GM08714 (cell line): ENCODE measurements around the gene TSPYL4.
"Not testable (repeated sequence)": the region's sequence is repeated elsewhere in the genome, so short reads cannot be mapped to it uniquely, and the experiment has no call there.

ENCODE experiments used
- H3K4me3 ChIP-seq: fragments of 200-500 bp; sonication (Bioruptor generic); 2 replicates; pipeline ENCODE4 v1.5.1; 2014; ENCODE audit warnings: mild to moderate bottlenecking, low read length, inconsistent platforms
- ZNF274 ChIP-seq: IDR thresholded peaks from 2 replicates; pipeline ENCODE4 v1.6.1; 2012; ENCODE audit warnings: mild to moderate bottlenecking, low read depth, low read length

Gene TSPYL4

GRCh38 chr6:116253505-116254296 lies at the start of gene TSPYL4:
TSPYL4 (minus strand) TSS chr6:116254075; CDS start chr6:116254008, 67 bp downstream.
- no peak for TF ChIP-seq ZNF274
- H3K4me3 ChIP-seq: peak within 1 kb of the TSS; percentile 89

DNA sequence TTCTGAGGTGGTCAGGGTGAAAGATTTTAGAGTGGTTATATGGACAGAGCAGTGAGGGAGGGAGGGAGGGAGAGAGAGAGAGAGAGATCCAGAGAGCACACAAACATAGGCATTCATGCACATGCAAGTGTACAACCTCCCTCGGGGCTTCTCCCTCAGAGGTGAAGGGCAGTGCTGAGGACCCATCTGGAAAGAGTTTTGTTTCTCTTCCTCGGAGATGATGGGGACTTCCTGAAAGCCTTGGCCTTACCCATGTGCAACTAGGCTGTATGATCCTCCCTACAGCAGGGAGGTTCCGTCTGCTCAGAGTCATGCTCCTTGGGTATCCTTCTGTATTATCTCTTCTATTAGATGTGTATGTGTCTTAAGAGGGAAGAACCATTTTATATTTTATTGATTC lies 47.2 kb upstream of the TSPYL4 start:
- no peak overlapping the region for H3K4me3 ChIP-seq
- TF ChIP-seq ZNF274: no peak

GRCh38 chr6:116300566-116300965 lies 46.7 kb upstream of the TSPYL4 start:
- TF ChIP-seq ZNF274: no peak
- H3K4me3 ChIP-seq: no peak overlapping the region

DNA sequence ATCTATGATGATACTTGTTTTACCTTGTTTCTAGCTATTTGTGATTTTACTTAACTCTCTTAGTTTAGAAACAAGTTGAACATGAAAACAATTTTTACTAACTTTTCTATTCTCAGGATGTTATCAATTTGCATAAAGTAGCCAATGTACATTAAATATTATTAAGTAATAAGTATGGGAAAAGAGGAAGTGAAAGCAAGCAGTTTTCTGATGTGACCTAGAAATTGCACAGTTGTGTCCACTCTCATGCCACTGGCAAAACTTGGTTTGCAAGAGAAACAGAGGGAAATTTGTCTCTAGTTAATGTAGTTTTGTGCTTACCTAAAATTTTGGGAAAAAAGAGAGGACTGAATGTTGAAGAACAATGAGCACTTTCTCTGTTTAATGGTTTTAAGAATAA lies 45.1 kb upstream of the TSPYL4 start:
- no peak overlapping the region for H3K4me3 ChIP-seq
- TF ChIP-seq ZNF274: no peak

- H3K4me3 ChIP-seq: no peak overlapping the region
- no peak for TF ChIP-seq ZNF274
Observed at GRCh38 chr6:116298273-116298672, 44.4 kb upstream of the TSPYL4 start.

DNA sequence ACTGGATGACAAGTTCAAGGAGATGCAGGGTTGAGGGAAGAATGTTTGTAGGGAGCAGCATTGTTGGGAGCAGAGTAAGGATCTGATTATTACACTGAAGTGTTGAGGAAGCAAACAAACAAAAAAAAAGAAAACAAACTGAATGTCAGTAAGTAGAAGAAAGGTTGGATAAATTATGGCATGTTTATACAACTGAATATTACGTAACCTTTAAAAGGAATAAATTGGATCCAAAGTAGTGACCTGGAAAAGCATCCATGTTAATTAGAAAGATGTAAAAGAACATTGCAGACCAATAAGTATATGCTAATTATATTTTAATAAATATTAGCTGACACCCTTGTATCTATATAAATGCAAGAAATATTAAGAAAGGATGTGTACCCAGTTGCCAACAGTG lies 38.7 kb upstream of the TSPYL4 start:
- no peak for TF ChIP-seq ZNF274
- H3K4me3 ChIP-seq: no peak overlapping the region

DNA sequence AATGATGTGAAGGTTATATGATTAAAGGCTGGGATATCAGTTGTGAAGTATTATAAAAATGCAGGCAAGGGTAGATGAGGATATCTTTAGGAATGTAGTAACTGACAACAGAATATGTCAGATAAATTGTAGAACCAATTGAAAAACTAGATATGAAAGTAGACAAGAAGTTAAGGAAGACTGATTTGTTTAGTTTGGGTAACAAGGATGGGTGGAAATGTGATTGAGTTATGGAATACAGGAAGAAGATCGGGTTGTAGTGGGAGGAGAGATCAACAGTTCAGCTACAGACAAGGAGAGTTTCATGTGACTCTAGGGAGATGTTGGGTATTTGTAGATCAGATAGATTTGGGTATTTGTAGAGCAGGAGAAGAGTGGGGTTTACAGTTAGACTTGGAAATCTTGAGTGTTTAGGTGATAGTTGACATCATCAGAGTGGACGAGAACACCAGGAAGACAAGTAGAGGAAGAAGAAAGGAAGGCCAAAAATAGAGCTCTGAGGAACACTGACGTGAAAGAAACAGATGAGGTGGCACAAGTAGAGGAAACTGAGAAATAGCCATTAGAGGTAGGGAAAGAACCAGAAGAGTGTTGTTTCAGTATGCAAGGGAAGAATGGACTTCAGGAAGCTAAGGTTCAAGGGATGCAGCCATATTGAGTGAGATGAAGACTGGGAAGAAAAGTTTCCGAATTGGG lies 38.0 kb upstream of the TSPYL4 start:
- TF ChIP-seq ZNF274: no peak
- no peak overlapping the region for H3K4me3 ChIP-seq

- no peak overlapping the region for H3K4me3 ChIP-seq
- no peak for TF ChIP-seq ZNF274
Observed at GRCh38 chr6:116290799-116291198, 36.9 kb upstream of the TSPYL4 start.

DNA sequence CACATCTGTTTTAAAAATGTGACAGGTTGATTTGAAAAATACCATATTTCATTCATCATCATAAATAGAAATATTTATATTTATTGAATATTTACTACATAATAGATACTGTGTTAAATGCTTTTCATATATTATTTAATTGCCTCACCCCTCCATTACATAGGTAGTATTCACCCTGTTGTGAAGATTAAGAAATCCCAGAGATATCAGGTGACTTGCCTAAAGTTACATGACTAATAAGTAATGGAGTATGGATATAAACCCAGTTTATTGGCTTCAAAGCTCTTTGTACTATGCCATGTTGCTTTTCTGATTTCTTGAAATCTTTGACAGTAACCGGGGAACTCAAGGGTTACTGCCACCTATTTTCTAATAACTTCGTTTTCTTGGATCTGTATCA lies 36.0 kb upstream of the TSPYL4 start:
- H3K4me3 ChIP-seq: no peak overlapping the region
- TF ChIP-seq ZNF274: no peak

- TF ChIP-seq ZNF274: no peak
- H3K4me3 ChIP-seq: no peak overlapping the region
Observed at GRCh38 chr6:116287689-116288282, 33.9 kb upstream of the TSPYL4 start.

DNA sequence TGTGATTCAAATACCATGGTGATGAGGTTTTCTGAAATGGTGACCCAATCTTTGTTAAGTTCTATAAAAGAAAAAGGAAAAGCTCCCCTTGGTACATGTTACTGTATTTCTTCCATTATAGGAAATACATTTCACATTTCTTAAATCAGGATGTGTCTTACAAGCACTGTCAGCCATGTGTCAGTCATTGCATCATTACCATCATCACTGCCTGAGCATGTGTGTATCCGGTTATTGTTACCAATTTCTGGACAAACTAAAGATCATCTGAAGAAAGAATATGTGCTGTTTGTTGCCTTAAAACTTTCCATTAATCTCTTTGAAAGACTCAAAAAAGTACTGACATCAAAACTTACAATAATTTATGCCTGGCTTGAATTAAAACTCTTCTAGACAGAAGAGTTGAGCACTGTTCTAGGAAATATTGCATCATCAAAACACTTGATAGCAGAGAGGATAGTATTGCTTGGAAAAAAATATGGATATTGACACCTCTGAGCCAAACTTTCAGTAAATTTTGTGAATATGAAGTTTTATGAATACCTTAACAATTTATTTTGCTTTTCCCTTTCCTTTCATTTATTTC lies 33.0 kb upstream of the TSPYL4 start:
- H3K4me3 ChIP-seq: no peak overlapping the region
- TF ChIP-seq ZNF274: no peak

DNA sequence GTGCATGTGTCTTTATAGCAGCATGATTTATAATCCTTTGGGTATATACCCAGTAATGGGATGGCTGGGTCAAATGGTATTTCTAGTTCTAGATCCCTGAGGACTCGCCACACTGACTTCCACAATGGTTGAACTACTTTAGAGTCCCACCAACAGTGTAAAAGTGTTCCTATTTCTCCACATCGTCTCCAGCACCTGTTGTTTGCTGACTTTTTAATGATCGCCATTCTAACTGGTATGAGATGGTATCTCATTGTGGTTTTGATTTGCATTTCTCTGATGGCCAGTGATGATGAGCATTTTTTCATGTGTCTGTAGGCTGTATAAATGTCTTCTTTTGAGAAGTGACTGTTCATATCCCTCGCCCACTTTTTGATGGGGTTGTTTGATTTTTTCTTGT lies 31.1 kb upstream of the TSPYL4 start:
- not testable (repeated sequence) for H3K4me3 ChIP-seq

DNA sequence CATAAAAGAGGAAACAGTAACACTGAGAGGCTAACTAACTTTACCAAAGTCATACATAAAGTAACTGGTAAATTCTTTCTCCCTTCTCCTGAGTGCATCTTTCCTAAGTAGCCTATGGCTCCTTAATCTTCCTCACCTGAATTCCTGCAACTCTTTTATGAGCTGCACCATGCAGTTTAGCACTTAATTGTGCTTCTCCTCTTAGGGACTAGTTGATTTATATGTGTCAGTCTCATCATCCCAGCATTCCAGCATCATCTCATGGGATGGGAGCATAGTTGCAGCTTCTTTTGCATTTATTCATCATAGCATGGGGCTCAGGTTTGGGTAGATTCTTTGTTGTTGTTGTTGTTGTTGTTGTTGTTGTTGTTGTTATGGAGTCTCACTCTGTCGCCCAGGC lies 29.3 kb upstream of the TSPYL4 start:
- TF ChIP-seq ZNF274: no peak
- no peak overlapping the region for H3K4me3 ChIP-seq

DNA sequence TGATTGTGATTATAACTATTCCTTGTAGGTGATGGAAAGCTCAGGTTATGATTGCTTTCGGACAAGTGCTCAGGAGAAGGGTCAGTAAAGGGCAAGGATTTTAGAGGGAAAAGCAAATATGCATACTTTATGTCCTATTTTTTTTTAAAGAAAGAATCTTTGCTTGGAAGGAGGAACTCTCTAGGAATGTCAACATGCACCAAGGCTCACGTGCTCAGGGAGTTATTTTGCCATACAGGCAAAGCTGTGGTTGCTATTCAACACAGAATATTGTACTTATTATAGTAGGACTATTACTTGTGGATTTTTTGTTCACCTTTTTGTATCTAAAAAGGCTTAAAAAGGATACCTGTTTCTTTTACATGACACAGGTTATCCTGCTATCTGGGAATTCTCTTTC lies 28.8 kb upstream of the TSPYL4 start:
- no peak for TF ChIP-seq ZNF274
- no peak overlapping the region for H3K4me3 ChIP-seq

- no peak overlapping the region; the same call in 1 of the 2 replicates for H3K4me3 ChIP-seq
- TF ChIP-seq ZNF274: no peak
Observed at GRCh38 chr6:116280933-116281316, 27.1 kb upstream of the TSPYL4 start.
